Measurements from ENCODE around the gene CYB561A3.

The CYB561A3 gene

GRCh38 chr11:61357894-61358239 is 3.8 kb downstream of the CYB561A3 start:
- no peak for TF ChIP-seq CTCF (IDR thresholded peaks at IDR 0.05; ENCODE audit: low read depth, low read length, missing control alignments)
- H3K4me3 ChIP-seq (replicated peaks; ENCODE audit: low read depth, low read length) = no peak overlapping the region
- no peak for DNase-seq (ENCODE audit: extremely low read depth, low read depth)

- DNase-seq (ENCODE audit: extremely low read depth, low read depth) = no peak
- H3K4me3 ChIP-seq (replicated peaks; ENCODE audit: low read depth, low read length) = no peak overlapping the region
- no peak for TF ChIP-seq CTCF (IDR thresholded peaks at IDR 0.05; ENCODE audit: low read depth, low read length, missing control alignments)
These were observed 4.3 kb downstream of the CYB561A3 start for GRCh38 chr11:61357233-61357893.

- no peak for TF ChIP-seq CTCF (IDR thresholded peaks at IDR 0.05; ENCODE audit: low read depth, low read length, missing control alignments)
- no peak for DNase-seq (ENCODE audit: extremely low read depth, low read depth)
- H3K4me3 ChIP-seq (replicated peaks; ENCODE audit: low read depth, low read length) = no peak overlapping the region
These were observed 5.0 kb downstream of the CYB561A3 start for GRCh38 chr11:61356706-61357105.

GRCh38 chr11:61354208-61354607 is 7.5 kb downstream of the CYB561A3 start:
- H3K4me3 ChIP-seq (replicated peaks; ENCODE audit: low read depth, low read length) = no peak overlapping the region
- no peak for TF ChIP-seq CTCF (IDR thresholded peaks at IDR 0.05; ENCODE audit: low read depth, low read length, missing control alignments)
- DNase-seq (ENCODE audit: extremely low read depth, low read depth) = no peak

- H3K4me3 ChIP-seq (replicated peaks; ENCODE audit: low read depth, low read length) = no peak overlapping the region
- DNase-seq (ENCODE audit: extremely low read depth, low read depth) = no peak
- no peak for TF ChIP-seq CTCF (IDR thresholded peaks at IDR 0.05; ENCODE audit: low read depth, low read length, missing control alignments)
These were observed 8.3 kb downstream of the CYB561A3 start for GRCh38 chr11:61353131-61354067.

GRCh38 chr11:61352038-61352437 is 9.6 kb downstream of the CYB561A3 start:
- no peak for TF ChIP-seq CTCF (IDR thresholded peaks at IDR 0.05; ENCODE audit: low read depth, low read length, missing control alignments)
- DNase-seq (ENCODE audit: extremely low read depth, low read depth) = no peak
- H3K4me3 ChIP-seq (replicated peaks; ENCODE audit: low read depth, low read length) = no peak overlapping the region

All from HFF-Myc (cell line).